CD4-positive, alpha-beta T cell treated with Interleukin-12 subunit alpha and Interleukin-12 subunit beta, for 1 hour (primary cell): ENCODE measurements around the gene TTC6.

ENCODE experiments used
- DNase-seq: peaks from one replicate; pipeline ENCODE4 v3.0.0-alpha.2; 2020

The TTC6 gene

DNA sequence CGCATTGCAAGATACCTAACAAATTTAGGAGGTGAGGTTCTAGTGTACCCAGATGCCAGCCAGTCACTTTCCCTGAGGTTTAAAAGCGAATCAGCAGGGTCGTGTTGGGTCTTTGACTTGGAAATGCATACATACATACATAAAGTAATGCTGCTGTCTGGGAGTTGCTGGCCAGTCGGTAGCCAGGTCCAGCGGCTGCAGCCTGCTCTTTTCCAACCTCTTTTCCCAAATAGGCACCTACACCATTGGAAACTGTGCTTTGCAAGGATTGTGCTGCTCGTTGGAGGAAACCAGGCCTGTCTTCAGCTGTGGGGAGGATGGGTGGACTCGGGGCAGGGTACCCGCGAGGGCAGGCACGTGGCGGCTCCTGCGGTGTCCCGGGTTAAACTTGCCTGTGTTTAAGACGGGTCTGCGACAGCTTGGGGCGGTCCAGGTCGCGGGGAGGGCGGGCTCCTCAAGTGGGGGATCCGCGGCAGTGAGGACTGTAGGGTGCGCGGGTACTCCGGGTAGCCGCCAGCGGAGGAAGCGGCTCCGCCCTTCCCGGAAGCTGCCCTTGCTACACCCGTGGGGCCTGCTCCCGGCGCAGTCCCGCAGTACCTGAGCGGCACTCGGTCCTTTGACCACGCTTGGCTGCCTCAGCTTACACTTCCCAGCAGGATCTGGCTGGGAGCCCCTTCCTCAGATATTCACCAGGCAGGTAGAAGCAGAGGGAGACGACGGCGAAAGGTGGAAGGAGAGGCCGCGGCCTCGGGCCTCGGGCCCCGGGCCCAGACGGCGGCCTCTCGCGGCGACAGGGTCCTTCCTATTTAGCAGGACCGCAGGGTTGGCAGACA lies 2.7 kb downstream of the TTC6 start:
- no peak for DNase-seq

DNA sequence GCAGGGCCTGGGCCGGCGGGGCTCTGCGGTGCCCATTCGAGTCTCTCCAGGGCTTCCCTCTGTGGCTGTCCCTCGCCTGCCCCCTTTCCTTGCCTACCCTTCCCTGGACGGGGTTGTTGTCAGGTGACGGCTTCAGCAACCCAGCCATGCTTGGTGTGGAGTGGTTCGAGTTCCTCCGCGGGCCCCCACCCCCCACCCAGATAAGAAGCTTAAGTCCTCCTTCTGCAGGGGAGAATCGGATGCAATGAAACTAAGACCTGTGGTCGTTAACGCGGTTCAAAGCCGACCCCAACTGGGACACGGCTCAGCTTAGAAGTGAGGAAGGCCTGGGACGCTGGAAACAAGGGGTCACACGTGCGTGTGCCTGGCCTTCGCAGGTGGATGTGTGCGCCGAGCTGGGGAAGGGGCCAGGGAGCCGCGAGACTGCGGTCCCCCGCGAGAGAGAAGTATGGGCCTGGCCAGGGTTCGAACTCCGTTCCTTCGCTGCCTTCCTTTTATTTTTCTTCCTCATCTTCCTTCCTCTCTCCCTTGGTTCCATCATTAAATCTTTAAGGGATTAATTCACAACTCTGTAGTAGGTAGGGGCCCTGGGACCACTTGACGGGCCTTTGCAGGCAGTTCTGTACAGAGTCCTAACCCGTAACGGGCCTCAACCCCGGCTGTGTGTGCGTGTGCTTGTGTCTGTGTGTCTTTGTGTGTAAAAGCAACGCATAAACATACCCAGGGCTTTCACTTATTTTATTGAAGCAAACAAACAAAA lies 3.5 kb downstream of the TTC6 start:
- DNase-seq = no peak

DNA sequence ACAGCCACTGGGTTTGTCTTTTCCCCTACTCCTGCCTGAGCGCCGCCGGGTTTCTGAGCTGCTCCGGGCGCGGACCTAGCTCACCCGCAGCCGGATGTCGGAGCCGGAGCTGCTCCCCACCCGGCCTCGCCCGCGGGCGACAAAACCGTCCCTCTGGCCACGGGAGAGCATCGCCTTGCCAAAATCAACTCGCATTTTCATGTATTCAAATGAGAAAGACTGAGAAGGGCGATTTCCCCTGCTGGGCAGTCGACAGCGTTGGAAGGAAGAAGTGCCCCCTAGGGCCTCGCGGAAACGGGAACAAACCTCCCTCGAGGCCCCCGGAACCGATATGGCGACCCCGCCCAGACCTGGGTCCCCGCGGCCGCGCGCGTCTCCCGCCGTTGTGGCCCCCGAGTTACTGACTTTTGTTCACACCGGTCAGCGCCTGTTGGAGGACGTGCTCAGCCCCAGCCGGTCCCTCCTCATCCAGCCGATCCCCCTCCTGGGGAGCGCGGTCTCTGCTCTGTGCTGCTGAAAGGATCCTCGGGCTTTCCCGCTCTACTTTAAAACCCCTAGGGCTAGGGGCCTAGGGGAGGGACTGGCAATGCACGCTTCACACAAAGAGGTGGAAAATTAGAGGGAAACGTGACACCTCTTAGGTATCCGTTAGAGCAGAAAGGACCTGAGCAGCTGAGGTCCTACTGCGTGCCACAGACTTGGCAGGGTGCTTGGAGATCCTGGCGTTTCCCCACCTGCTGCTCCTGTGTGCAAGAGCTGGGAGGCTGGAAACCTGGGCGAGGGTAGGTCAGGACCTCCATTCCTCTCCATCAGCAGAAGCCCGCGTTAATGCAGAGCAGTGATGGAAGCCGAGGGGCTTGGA lies 4.3 kb downstream of the TTC6 start:
- DNase-seq = no peak

DNA sequence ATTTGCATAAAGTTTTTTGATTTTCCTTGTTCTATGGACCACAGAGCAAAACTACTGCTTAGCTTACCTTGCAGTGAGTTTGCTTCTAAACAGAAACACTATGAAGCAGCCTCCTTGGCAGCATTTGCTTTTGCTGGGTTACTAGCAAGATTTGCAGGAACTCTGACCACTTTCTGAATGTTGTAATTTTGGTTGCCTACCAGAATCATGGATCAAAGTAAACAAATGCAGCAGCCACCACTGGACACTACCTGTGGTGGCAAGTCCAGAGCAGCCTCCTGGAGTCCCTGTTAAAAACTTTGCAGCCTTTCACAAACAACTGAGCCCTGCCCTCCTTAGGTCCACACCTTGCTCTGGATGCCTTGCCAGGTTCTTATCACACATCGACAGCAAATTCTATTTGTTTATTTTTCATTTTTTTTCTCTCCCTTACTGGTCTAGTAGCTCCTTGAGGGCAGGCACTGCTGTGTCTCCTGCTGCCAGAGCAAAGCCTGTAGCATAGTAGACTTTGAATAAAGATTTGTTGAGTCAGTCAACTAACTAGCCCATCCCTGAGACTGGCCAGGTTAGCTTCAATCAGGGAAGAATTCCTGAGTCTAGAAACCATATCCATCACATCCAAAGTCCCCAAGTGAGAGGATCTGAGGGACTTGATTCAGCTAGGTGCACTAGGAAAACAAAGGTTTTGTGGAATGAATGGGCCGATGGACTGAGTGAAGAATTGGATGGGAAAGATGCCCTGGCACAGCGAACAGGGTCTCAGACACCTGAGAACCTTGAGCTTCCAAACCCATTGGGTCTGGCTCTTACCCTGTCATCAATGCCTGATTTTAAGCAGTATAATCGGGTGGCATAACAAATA lies 5.7 kb downstream of the TTC6 start:
- no peak for DNase-seq

- DNase-seq = no peak
Measured at GRCh38 chr14:37601865-37602264, 6.4 kb downstream of the TTC6 start.

GRCh38 chr14:37602605-37603453 lies 7.4 kb downstream of the TTC6 start:
- DNase-seq = no peak

DNA sequence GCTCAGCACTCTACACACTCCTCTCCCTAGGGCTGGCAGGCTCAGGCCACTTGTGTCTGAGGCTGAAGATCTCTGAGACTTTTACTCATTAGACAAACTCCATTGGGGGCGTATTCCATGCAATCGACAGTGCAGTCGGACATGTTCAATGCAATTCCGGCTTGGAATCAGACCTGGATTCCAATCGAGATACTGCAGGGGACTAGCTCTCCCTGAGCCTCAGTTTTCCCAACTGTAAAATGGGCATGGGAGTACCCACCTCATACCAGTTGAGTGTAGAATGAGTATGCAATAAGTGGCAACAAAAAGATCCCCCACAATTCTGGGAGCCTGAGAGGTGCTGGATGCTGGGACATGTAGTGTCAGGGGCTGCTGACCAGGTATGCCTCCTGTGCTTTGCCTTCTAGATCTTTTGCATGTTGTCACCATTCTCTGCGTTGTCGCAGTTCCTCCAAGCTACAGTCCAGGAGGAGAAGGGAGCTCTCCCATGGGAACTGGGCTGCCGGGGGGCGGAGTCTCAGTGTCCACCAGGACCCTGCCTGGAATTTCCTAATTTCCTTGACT lies 8.3 kb downstream of the TTC6 start:
- DNase-seq = no peak

GRCh38 chr14:37606678-37607077 lies 11.2 kb downstream of the TTC6 start:
- DNase-seq = no peak

GRCh38 chr14:37608649-37609048 lies 13.2 kb downstream of the TTC6 start:
- no peak for DNase-seq

DNA sequence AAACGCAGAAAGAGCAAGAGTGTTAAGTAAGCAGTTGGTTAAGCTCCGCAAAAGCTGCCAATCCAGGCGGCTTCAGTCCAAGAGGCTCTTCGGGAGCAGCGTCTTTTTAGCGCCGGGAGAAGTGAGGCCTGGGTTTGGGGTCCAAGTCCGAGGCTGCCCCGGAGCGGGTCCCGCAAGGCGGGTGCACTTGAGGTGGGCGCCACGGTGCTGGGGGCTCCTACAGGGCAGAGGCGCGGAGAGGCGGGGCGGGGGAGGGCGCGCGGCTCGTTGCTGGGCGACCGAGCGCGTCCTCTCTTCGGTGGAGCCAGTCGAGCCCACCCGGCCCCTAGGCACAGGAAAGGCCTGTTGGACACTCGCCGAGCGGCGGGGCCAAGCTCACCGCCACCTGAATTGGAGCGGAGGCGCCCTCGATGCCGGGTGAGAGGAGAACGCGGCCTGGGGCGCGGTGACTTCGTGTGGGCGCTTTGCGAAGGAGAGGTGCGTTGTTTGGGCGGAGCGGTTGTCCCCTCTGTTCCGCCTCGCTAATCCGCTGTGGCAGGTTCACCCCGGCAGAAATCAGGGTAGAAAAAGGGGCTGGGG lies 15.6 kb downstream of the TTC6 start:
- no peak for DNase-seq

DNA sequence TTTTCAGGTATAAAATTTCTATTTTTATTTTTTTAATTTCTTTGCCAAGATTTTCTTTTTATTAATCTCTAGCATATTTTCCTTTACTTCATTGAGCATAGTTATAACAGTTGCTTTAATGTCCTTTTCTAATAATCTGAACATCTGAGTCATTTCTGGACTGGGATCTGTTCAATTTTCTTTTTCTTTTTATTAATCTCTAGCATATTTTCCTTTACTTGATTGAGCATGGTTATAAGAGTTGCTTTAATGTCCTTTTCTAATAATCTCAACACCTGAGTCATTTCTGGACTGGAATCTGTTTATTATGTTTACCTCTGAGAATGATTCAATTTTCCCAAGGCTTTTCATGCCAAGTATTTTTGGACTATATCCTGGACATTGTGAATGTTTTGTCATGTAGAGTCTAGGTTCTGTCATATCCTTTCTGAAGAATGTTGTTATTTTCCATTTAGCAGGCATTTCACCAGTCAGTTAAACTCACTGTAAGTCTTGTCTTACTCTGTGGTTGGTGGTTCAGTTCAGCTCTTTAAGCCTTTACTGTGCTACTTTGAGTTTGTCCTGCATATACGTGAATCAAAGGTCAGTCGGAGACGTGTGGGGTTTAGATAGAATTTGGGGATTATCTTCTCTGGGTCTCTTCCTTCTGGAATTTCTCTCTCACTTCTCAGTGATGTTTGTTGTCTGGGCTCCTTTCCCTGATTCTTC lies 20.3 kb downstream of the TTC6 start:
- DNase-seq = no peak

DNA sequence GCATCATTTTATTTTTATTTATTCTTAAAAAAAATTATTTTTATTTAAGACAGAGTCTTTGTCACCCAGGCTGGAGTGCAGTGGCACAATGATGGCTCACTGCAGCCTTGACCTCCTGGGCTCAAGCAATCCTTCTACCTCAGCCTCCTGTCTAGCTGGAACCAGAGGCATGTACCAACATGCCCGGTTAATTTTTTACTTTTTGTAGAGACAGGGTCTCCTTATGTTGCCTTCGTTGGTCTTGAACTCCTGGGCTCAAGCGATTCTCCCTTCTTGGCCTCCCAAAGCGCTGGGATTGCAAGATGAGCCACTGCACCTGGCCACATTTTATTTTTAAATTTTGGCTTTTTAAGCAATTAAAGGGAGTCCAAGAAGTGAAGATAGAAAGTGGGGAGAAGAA lies 21.4 kb downstream of the TTC6 start:
- DNase-seq = no peak

GRCh38 chr14:37617864-37618365 lies 22.5 kb downstream of the TTC6 start:
- no peak for DNase-seq

DNA sequence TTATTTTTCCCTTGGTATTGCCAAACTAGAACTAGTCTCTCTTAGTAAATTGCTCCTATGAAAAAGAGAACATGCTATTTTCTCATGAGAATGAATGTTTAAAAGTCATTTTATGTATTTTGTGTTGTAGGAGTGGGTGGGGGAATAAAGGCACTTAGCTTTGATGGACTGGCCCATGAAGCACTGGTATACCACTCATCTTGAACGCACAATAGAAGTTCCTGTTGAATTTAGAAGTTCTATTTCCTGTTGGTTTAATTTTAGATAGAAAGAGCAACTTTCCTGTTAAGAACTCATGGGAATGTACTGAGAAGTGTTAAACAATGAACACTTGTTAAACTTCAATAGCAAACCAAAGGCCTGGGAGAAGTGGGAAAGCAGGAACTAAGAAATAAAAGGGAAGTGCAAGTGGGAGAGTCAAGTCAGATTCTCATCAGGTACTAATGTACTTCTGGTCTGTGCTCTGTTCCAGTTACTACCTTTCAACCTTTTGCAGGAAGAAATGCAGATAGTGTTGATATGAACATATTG lies 23.1 kb downstream of the TTC6 start:
- DNase-seq = no peak

DNA sequence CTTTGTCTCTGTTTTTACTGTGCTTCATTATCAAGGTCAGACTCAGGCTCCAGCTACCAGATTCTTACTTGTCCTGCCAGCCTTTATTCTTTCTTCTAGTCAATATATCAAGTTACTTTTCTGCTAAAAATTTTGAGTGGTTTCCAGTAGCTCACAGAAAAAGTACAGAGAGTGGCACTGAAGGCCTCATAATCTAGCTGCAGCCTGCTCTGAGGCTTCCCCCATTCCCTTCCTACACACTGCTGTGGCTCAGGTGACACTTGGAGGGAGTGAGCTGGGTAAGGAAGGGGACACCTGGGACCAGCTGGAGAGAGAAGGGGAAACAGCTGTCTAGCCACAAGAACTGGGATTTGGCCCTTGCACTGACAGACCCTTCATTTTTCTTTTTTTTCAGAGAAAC lies 25.4 kb downstream of the TTC6 start:
- no peak for DNase-seq

DNA sequence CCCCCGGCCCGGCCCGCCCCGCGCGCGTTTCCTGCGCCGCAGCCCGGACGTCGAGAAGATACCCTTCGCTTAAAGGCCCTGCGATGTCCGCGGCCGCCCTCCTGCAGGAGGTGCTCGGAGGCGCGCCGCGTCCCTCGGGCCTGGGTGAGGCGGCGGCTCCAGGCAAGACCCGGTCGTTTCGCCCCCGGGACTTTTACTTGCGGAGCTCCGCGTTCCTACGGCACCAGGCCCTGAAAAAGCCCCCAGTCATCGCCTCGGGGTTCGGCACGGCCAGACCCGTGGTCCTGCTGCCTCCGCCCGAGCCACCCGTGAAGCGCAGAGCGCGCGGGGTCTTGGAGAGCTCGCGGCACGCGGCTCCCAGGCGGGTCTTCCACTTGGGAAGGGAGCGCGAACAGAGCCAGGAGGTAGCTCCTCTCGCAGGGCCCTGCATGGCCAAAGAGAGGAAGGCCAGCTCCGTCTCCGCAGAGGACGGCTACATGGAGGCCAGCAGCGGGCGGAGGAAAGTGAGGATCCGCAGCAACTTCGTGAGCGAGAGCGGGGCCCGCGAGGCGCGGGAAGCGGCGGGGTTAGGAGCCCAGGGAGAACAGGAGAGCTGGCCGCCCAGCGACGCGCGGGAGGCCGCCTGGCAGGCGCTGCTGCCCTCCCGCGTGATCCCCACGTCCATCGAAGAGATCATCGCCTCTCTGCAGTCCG lies 26.9 kb downstream of the TTC6 start:
- DNase-seq = no peak

DNA sequence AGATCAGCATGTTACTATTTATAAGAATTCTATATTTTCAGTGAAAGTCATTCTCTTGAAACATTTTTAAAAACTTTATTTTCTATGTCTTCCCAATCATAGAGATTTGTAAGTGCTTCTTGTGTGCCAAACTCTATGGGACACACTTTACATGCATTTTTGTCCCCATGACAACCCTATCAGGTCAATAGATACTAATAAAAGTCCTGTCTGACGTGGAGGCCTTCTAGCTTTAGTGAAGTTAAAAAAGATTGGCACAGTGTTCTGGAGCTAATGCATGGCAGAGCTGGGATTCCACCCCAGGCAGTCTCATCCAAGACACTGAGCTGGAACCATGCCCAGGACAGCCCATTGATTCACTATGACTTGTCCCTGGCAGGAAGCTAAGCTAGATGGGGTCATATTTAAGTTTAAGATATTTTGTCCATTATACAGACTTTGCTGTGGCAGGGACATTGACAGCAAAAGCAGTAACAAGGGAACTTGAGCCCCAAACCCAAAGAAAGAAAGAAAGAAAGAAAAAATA lies 28.1 kb downstream of the TTC6 start:
- DNase-seq = no peak

- no peak for DNase-seq
Measured at GRCh38 chr14:37623971-37624370, 28.5 kb downstream of the TTC6 start.
